ENCODE measurements around the gene IL18RAP.

- TF ChIP-seq POLR2AphosphoS5 (IDR thresholded peaks at IDR 0.05) (no peak), CTCF (IDR thresholded peaks at IDR 0.05) (no peak), POLR2A (IDR thresholded peaks at IDR 0.05) (no peak), EP300 (IDR thresholded peaks at IDR 0.05) (no peak)
These were observed 51.8 kb downstream of the IL18RAP start for GRCh38 chr2:102474785-102475184.

Measured in upper lobe of left lung (tissue), 4 donors.